Activated CD8-positive, alpha-beta memory T cell treated with anti-CD3 and anti-CD28 coated beads for 48 hours (primary cell): ENCODE results near the gene KHDRBS1.
A peak's percentile ranks its signal among the peaks of the same experiment; 100 is the strongest.
"Not testable (repeated sequence)": the region's sequence is repeated elsewhere in the genome, so short reads cannot be mapped to it uniquely, and the experiment has no call there.

Experiments used
- DNase-seq, 3 experiments: peaks; one replicate each; pipeline ENCODE4 v3.0.0-alpha.2; 2020; ENCODE audit warnings: low read depth in 2 of 3, low spot score in 2 of 3

Gene KHDRBS1

GRCh38 chr1:32013386-32014198 lies at the start of gene KHDRBS1:
Gene KHDRBS1, plus strand, starts transcription at chr1:32013868. Its CDS starts 128 bp downstream, at chr1:32013996.
- peak; percentile 92 to 98 (median 95) for DNase-seq

GRCh38 chr1:31970873-31971272 lies 42.8 kb upstream of the KHDRBS1 start:
- no peak for DNase-seq

- no peak for DNase-seq
Measured at GRCh38 chr1:31976401-31976800, 37.3 kb upstream of the KHDRBS1 start.

- DNase-seq, result no peak
Measured at GRCh38 chr1:31977385-31978131, 36.1 kb upstream of the KHDRBS1 start.

GRCh38 chr1:31978843-31979400 lies 34.7 kb upstream of the KHDRBS1 start:
- DNase-seq, result no peak

GRCh38 chr1:31980835-31981455 lies 32.7 kb upstream of the KHDRBS1 start:
- DNase-seq, result no peak

GRCh38 chr1:31981456-31981839 lies 32.2 kb upstream of the KHDRBS1 start:
- no peak for DNase-seq

GRCh38 chr1:31981972-31982371 lies 31.7 kb upstream of the KHDRBS1 start:
- no peak for DNase-seq

GRCh38 chr1:31984419-31985347 lies 29.0 kb upstream of the KHDRBS1 start:
- no peak for DNase-seq

- DNase-seq, result no peak
Measured at GRCh38 chr1:31985430-31985829, 28.2 kb upstream of the KHDRBS1 start.

- no peak for DNase-seq
Measured at GRCh38 chr1:31987135-31987619, 26.5 kb upstream of the KHDRBS1 start.

- DNase-seq, result no peak
Measured at GRCh38 chr1:31989964-31990363, 23.7 kb upstream of the KHDRBS1 start.

GRCh38 chr1:31991182-31991581 lies 22.5 kb upstream of the KHDRBS1 start:
- DNase-seq, result no peak

GRCh38 chr1:31995263-31995662 lies 18.4 kb upstream of the KHDRBS1 start:
- no peak for DNase-seq

- not testable (repeated sequence) for DNase-seq
Measured at GRCh38 chr1:31996121-31996520, 17.5 kb upstream of the KHDRBS1 start.

GRCh38 chr1:32001863-32002262 lies 11.8 kb upstream of the KHDRBS1 start:
- no peak for DNase-seq

- not testable (repeated sequence) for DNase-seq
Measured at GRCh38 chr1:32002285-32002684, 11.4 kb upstream of the KHDRBS1 start.

- DNase-seq, result no peak
Measured at GRCh38 chr1:32005522-32005921, 8.1 kb upstream of the KHDRBS1 start.

- no peak for DNase-seq
Measured at GRCh38 chr1:32007591-32007940, 6.1 kb upstream of the KHDRBS1 start.

GRCh38 chr1:32010246-32010645 lies 3.4 kb upstream of the KHDRBS1 start:
- DNase-seq, result no peak
